PC-3 (cell line): ENCODE data around the gene ZFPM1.
"Not testable (repeated sequence)": the region's sequence is repeated elsewhere in the genome, so short reads cannot be mapped to it uniquely, and the experiment has no call there.

Source experiments
- EZH2 ChIP-seq: fragments of 300-600 bp; sonication (generic); IDR thresholded peaks from one replicate; pipeline ENCODE4 v1.6.1; 2017; ENCODE audit warnings: antibody characterized with exemption, mild to moderate bottlenecking, low read length; ENCODE audit not compliant: unreplicated experiment
- TF ChIP-seq, protein P1 (sequence below): fragments of 300-600 bp; sonication (generic); conservative IDR thresholded peaks from 2 replicates; pipeline ENCODE4 v1.5.1; 2017; ENCODE audit warnings: antibody characterized with exemption, low read depth, mild to moderate bottlenecking, low read length

DNA sequence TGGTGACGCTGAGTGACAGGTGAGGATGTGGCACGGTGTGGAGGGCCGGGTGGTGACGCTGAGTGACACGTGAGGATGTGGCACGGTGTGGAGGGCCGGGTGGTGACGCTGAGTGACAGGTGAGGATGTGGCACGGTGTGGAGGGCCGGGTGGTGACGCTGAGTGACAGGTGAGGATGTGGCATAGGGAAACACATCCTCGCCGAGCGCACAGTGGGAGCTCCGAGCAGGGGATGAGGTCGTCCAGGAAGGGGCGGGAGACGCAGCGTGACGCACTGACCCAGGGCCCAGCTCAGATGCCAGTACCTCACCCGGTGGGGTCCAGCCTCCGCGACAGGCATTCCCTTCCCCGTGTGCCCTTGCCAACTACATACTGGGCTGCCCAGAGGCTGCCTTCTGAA is 17.6 kb downstream of the ZFPM1 start:
- TF ChIP-seq, protein P1, sequence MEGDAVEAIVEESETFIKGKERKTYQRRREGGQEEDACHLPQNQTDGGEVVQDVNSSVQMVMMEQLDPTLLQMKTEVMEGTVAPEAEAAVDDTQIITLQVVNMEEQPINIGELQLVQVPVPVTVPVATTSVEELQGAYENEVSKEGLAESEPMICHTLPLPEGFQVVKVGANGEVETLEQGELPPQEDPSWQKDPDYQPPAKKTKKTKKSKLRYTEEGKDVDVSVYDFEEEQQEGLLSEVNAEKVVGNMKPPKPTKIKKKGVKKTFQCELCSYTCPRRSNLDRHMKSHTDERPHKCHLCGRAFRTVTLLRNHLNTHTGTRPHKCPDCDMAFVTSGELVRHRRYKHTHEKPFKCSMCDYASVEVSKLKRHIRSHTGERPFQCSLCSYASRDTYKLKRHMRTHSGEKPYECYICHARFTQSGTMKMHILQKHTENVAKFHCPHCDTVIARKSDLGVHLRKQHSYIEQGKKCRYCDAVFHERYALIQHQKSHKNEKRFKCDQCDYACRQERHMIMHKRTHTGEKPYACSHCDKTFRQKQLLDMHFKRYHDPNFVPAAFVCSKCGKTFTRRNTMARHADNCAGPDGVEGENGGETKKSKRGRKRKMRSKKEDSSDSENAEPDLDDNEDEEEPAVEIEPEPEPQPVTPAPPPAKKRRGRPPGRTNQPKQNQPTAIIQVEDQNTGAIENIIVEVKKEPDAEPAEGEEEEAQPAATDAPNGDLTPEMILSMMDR: not testable (repeated sequence)
- not testable (repeated sequence) for TF ChIP-seq EZH2
